Measurements from ENCODE around the gene CTDSPL. TPM values are rescaled to one million over a fixed set of nuclear protein-coding genes. Genes with fewer than 3 reads are reported as not detected.

The CTDSPL gene
- total RNA-seq, 3 donors from 2014 or later (not counting 1 experiment from before 2014, with no cell fraction given): 0.50 to 3.4 (median 1.8) TPM

DNA sequence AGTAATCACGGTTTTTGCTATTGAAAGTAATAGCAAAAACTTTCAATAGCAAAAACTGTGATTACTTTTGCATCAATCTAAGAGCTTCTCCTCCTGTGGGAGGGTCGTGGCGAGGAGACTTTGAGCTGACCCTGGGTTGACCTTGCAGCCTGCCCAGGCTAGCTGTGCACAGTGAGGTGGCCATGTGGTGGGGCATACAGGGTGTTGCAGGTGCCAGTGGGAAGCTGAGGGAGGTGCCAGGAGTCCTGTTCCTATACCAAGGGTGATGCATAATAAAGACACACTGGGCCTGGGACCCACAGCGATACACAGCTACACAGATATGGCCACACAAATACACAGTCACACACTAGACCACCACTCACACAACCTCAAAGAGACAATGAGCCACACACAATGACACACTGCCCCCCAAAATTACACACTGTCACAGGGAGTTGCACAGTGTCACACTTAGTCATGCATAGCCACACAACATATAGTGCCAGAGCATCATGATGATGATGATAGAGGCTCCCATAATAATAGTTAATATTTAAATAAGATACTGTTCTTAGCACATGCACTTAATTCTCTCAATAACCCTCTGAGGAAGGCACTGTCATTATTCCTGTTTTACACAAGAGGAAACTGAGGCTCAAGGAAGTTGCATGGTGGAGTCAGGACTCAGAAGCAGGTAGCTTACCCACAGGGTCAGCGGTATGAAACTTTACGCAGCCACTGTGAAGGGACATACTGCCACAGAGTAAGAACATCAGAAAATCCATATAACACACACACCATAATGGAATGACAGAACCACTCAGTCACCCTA lies 161.4 kb downstream of the CTDSPL start:
- Histone ChIP-seq H3K27me3 (ENCODE audit: control insufficient read depth, insufficient read depth, low read length) (no peaks in the 10 kb centered on the region), H3K27ac (ENCODE audit: low read length) (peak overlapping the region; percentile 90), H3K4me3 (ENCODE audit: low read length) (no peak overlapping the region), H3K9me3 (ENCODE audit: control insufficient read depth, insufficient read depth, low read length) (no peaks in the 10 kb centered on the region), H3K36me3 (ENCODE audit: control insufficient read depth, insufficient read depth, low read length) (peaks cover 3% of the 10 kb centered on the region), H3K4me1 (ENCODE audit: control insufficient read depth, insufficient read depth, low read length) (peaks cover 32% of the 10 kb centered on the region)
- Mint-ChIP-seq H3K4me3 (peak overlapping the region; percentile 92), H3K4me1 (peaks cover 22 to 57% of the 10 kb centered on the region in 2 donors), H3K27ac (peak overlapping the region; percentile 90 to 99), H3K9me3 (no peaks in the 10 kb centered on the region), H3K27me3 (ENCODE audit: low read depth in 2 of 2) (peaks cover 0 to under 1% of the 10 kb centered on the region in 2 donors), H3K36me3 (no peaks in the 10 kb centered on the region)
- intact Hi-C loops (cut with micrococcal nuclease): no loop called here
- peak in 1 of 3 donors; percentile 3 for ATAC-seq
- no peak for DNase-seq
- 86% methylated on average over 6 of the region's 6 CpGs for WGBS (ENCODE audit: insufficient coverage)
- TF ChIP-seq, protein P1, sequence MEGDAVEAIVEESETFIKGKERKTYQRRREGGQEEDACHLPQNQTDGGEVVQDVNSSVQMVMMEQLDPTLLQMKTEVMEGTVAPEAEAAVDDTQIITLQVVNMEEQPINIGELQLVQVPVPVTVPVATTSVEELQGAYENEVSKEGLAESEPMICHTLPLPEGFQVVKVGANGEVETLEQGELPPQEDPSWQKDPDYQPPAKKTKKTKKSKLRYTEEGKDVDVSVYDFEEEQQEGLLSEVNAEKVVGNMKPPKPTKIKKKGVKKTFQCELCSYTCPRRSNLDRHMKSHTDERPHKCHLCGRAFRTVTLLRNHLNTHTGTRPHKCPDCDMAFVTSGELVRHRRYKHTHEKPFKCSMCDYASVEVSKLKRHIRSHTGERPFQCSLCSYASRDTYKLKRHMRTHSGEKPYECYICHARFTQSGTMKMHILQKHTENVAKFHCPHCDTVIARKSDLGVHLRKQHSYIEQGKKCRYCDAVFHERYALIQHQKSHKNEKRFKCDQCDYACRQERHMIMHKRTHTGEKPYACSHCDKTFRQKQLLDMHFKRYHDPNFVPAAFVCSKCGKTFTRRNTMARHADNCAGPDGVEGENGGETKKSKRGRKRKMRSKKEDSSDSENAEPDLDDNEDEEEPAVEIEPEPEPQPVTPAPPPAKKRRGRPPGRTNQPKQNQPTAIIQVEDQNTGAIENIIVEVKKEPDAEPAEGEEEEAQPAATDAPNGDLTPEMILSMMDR (IDR thresholded peaks at IDR 0.05): no peak

DNA sequence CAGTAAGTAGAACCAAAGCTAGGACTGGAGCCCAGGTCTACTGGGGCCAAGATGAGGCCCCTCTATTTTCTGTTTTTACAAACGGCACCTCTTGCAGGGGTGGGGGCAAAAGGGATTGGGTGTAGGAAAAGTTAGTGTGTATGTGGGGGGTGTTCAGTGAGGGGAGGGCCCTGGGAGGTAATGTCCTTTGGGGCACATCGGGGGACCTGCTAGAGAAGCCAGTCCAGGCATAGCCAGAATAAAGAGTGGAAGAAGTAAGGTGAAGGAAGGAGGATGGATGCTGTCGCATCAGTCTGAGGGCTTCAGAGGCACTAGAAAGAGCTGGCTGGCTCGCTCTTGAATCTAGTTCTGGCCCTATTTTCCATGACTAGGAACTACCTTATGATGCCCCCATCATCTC lies 165.2 kb downstream of the CTDSPL start:
- intact Hi-C loops (cut with micrococcal nuclease): no loop called here
- H3K4me1 Mint-ChIP-seq: peaks cover 27 to 53% of the 10 kb centered on the region in 2 donors
- Histone ChIP-seq H3K27ac (ENCODE audit: low read length) (no peak overlapping the region), H3K36me3 (ENCODE audit: control insufficient read depth, insufficient read depth, low read length) (no peaks in the 10 kb centered on the region), H3K4me3 (ENCODE audit: low read length) (no peak overlapping the region), H3K27me3 (ENCODE audit: control insufficient read depth, insufficient read depth, low read length) (peaks cover 20% of the 10 kb centered on the region), H3K9me3 (ENCODE audit: control insufficient read depth, insufficient read depth, low read length) (no peaks in the 10 kb centered on the region), H3K4me1 (ENCODE audit: control insufficient read depth, insufficient read depth, low read length) (peaks cover 59% of the 10 kb centered on the region)
- no peak overlapping the region for H3K4me3 Mint-ChIP-seq
- no peaks in the 10 kb centered on the region for H3K36me3 Mint-ChIP-seq
- peaks cover 11 to 14% of the 10 kb centered on the region in 2 donors for H3K27me3 Mint-ChIP-seq (ENCODE audit: low read depth in 2 of 2)
- ATAC-seq (no peak), DNase-seq (no peak)
- 66% methylated on average over 3 of the region's 4 CpGs for WGBS (ENCODE audit: insufficient coverage)
- H3K27ac Mint-ChIP-seq: no peak overlapping the region
- no peaks in the 10 kb centered on the region for H3K9me3 Mint-ChIP-seq
- TF ChIP-seq, protein P1 (IDR thresholded peaks at IDR 0.05): no peak

DNA sequence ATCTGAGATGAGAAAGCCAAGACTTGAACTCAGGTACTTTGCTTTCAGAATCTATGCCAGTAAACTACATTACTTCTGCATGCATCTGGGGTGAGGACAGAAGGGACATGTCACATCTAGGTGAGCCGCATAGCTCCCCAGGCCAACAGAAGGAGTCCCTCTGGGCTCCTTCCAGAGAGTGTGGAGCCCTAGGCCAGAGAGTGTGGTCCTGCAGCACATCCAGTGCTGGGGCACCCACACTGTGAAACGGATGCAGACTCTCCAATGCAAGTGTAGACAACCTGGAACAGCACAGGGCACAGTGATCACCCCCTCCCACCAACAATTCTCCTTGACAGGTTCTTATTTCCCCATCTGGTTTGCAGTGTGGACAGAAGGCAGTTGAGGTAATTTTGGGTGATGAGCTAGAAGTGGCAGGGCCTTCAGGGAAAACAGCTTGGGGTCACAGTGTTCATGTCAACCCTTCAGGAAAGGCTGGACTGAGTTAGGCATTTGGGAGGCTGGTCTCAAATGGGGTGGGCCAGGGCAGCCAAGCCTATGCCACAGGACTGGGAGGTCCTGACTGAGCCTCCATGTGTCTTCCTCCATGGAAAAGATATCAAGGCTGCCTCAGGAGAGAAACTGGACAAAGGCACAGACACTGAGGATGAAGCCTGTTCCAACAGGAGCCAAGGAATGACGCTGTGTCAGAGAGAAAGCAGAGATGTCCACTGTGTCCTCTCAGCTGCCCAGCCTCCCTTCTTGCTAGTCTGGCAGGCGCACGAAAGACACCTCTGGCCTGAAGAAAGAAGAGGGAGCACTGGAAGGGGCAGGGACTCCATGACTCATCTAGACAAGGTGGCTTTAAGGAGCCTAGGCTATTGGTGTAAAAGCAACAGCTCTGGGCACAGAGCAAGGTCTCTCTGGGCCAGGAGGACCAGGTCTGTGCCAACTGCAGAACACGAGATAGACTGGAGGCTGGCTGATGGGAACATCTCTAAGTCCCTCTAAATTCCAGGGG lies 166.1 kb downstream of the CTDSPL start:
- H3K4me3 ChIP-seq (ENCODE audit: low read length): no peak overlapping the region
- H3K27ac ChIP-seq (ENCODE audit: low read length): no peak overlapping the region
- H3K9me3 ChIP-seq (ENCODE audit: control insufficient read depth, insufficient read depth, low read length): no peaks in the 10 kb centered on the region
- ATAC-seq: no peak
- peaks cover 20% of the 10 kb centered on the region for H3K27me3 ChIP-seq (ENCODE audit: control insufficient read depth, insufficient read depth, low read length)
- Mint-ChIP-seq H3K36me3 (no peaks in the 10 kb centered on the region), H3K4me1 (peaks cover 23 to 47% of the 10 kb centered on the region in 2 donors), H3K27me3 (ENCODE audit: low read depth in 2 of 2) (peaks cover 11 to 14% of the 10 kb centered on the region in 2 donors), H3K9me3 (no peaks in the 10 kb centered on the region), H3K4me3 (peak overlapping the region; percentile 80), H3K27ac (peak overlapping the region in 1 of 2 donors; percentile 42)
- H3K4me1 ChIP-seq (ENCODE audit: control insufficient read depth, insufficient read depth, low read length): peaks cover 55% of the 10 kb centered on the region
- intact Hi-C loops (cut with micrococcal nuclease): no loop called here
- DNase-seq: no peak
- TF ChIP-seq, protein P1 (IDR thresholded peaks at IDR 0.05): no peak
- WGBS (ENCODE audit: insufficient coverage): 97% methylated on average over 6 of the region's 6 CpGs
- H3K36me3 ChIP-seq (ENCODE audit: control insufficient read depth, insufficient read depth, low read length): no peaks in the 10 kb centered on the region
